T-cell (primary cell): ENCODE measurements around the gene MSANTD1. TPM values are rescaled to one million over a fixed set of nuclear protein-coding genes. Genes with fewer than 3 reads are reported as not detected.

ENCODE experiments used
- ATAC-seq, 4 experiments: fragments of 200-7000 bp in 3 of 4; fragments of 150-1000 bp in 1 of 4; cut with Tn5 transposase; replicated peaks in 1 of 4; 1 replicate in 3 of 4; 2 replicates in 1 of 4; pipeline ENCODE4 v1.10.0; 2021; ENCODE audit warnings: moderate library complexity in 3 of 4, mild to moderate bottlenecking in 2 of 4, moderate number of reproducible peaks in 1 of 4
- CTCF ChIA-PET, 2 donors: fragments of 300-600 bp; sonication (Branson Sonifier 250); formaldehyde crosslinking; loops; one replicate each; lab custom pipeline; 2022; ENCODE audit warnings: antibody characterized with exemption in 2 of 2; lab: Charles Lee
- POLR2A ChIA-PET, 2 donors: fragments of 300-600 bp; sonication (Branson Sonifier 250); formaldehyde crosslinking; loops; one replicate each; lab custom pipeline; 2022; ENCODE audit warnings: antibody characterized with exemption in 2 of 2; lab: Charles Lee
- DNase-seq, 35 experiments: peaks; one replicate each; pipeline versions ENCODE4 v3.0.0 to v3.0.0-alpha.2; 2013 to 2023
- H3K27ac ChIP-seq: one replicate; pipeline ENCODE4 v1.5.1; 2013; ENCODE audit warnings: low read length
- H3K27me3 ChIP-seq, 2 experiments: replicated peaks in 1 of 2; 1 replicate in 1 of 2; 2 replicates in 1 of 2; pipeline versions ENCODE4 v1.6.1 to v1.7.0; 2013; ENCODE audit warnings: low read length in 1 of 2, mixed read lengths in 1 of 2; ENCODE audit not compliant: control insufficient read depth in 2 of 2, insufficient read depth in 2 of 2; ENCODE audit errors: extremely low read depth in 1 of 2
- H3K36me3 ChIP-seq, 2 donors: 1 replicate in 1 of 2; 2 replicates in 1 of 2; pipeline versions ENCODE4 v1.6.1 to v1.7.0; 2013; ENCODE audit warnings: low read length in 1 of 2; ENCODE audit not compliant: control insufficient read depth in 2 of 2, insufficient read depth in 1 of 2; ENCODE audit errors: extremely low read depth in 1 of 2
- H3K4me1 ChIP-seq, 2 experiments: 1 replicate in 1 of 2; 2 replicates in 1 of 2; pipeline versions ENCODE4 v1.6.1 to v1.7.0; 2013; ENCODE audit warnings: low read length in 2 of 2, mixed read lengths in 1 of 2; ENCODE audit not compliant: insufficient read depth in 2 of 2, control insufficient read depth in 1 of 2; ENCODE audit errors: extremely low read depth in 1 of 2
- H3K4me3 ChIP-seq, 2 donors: 1 replicate in 1 of 2; 2 replicates in 1 of 2; pipeline versions ENCODE4 v1.5.1 to v1.7.0; 2013; ENCODE audit warnings: mild to moderate bottlenecking in 2 of 2, low read length in 1 of 2, moderate library complexity in 1 of 2; ENCODE audit not compliant: control insufficient read depth in 1 of 2; ENCODE audit errors: extremely low read depth in 1 of 2
- H3K9me3 ChIP-seq: 2 replicates; pipeline ENCODE4 v1.7.0; 2013
- H3K27ac Mint-ChIP-seq, 2 donors: one replicate each; pipeline ENCODE4 v1.8.0; 2020 to 2021; ENCODE audit warnings: mild to moderate bottlenecking in 2 of 2, mixed read lengths in 2 of 2
- H3K27me3 Mint-ChIP-seq, 2 donors: one replicate each; pipeline ENCODE4 v1.8.0; 2021 to 2022; ENCODE audit warnings: mixed read lengths in 2 of 2
- H3K36me3 Mint-ChIP-seq: one replicate; pipeline ENCODE4 v1.8.0; 2021; ENCODE audit warnings: mixed read lengths
- H3K4me1 Mint-ChIP-seq, 3 donors: one replicate each; pipeline ENCODE4 v1.8.0; 2020 to 2022; ENCODE audit warnings: mixed read lengths in 3 of 3, mild to moderate bottlenecking in 1 of 3
- H3K4me3 Mint-ChIP-seq, 3 donors: one replicate each; pipeline ENCODE4 v1.8.0; 2020 to 2022; ENCODE audit warnings: mild to moderate bottlenecking in 3 of 3, mixed read lengths in 3 of 3, moderate library complexity in 3 of 3
- H3K9me3 Mint-ChIP-seq, 3 donors: one replicate each; pipeline ENCODE4 v1.8.0; 2020 to 2022; ENCODE audit warnings: mixed read lengths in 3 of 3
- WGBS: methylation state at CpG from one replicate; pipeline ENCODE4 v1.1.5; 2013; ENCODE audit warnings: missing lambda C conversion rate; ENCODE audit not compliant: insufficient coverage; 5-methylcytosine and 5-hydroxymethylcytosine counted together
- total RNA-seq, 35 experiments: library from RNA in 6 of 35; stranded (reverse) in 6 of 35; fragments of 120-200 nt in 1 of 35; gene quantifications; one replicate each; pipeline versions ENCODE4 v1.2.1 to v1.2.4 and lab custom pipeline; 2013 to 2026

MSANTD1 gene
- total RNA-seq, 5 donors from 2014 or later (not counting 1 experiment from before 2014, with no cell fraction given) = 0.60 to 2.5 (median 1.6) TPM

GRCh38 chr4:3267576-3268394 is 18.8 kb downstream of the MSANTD1 start:
- DNase-seq = peak in 2 of 35 experiments; percentile 4 to 20

GRCh38 chr4:3268395-3269104 is 19.6 kb downstream of the MSANTD1 start:
- Histone ChIP-seq H3K27me3 (peaks cover 0 to 9% of the 10 kb centered on the region in 2 experiments), H3K27ac (no peak overlapping the region), H3K36me3 (no peaks in the 10 kb centered on the region), H3K4me3 (no peak overlapping the region), H3K4me1 (no peaks in the 10 kb centered on the region), H3K9me3 (no peaks in the 10 kb centered on the region)
- Mint-ChIP-seq H3K9me3 (peaks cover 0 to 6% (median 3%) of the 10 kb centered on the region in 3 donors), H3K27me3 (no peaks in the 10 kb centered on the region), H3K4me3 (no peak overlapping the region), H3K27ac (no peak overlapping the region), H3K4me1 (no peaks in the 10 kb centered on the region), H3K36me3 (peaks cover 3% of the 10 kb centered on the region)
- no peak for ATAC-seq
- POLR2A ChIA-PET = no interaction called here
- peak in 1 of 35 experiments; percentile 5 for DNase-seq
- CTCF ChIA-PET = no interaction called here
- 85% methylated on average over 13 of the region's 17 CpGs for WGBS

More at GRCh38 chr4:3267576-3268394, 18.8 kb downstream of the MSANTD1 start:
- H3K4me3 Mint-ChIP-seq = no peak overlapping the region
- no peaks in the 10 kb centered on the region for H3K9me3 ChIP-seq
- POLR2A ChIA-PET = no interaction called here
- CTCF ChIA-PET = no interaction called here
- 64% methylated on average over 12 of the region's 18 CpGs for WGBS
- no peaks in the 10 kb centered on the region for H3K27me3 Mint-ChIP-seq
- H3K27ac Mint-ChIP-seq = no peak overlapping the region
- no peaks in the 10 kb centered on the region for H3K4me1 Mint-ChIP-seq
- no peaks in the 10 kb centered on the region for H3K4me1 ChIP-seq
- H3K27me3 ChIP-seq = peaks cover 0 to 14% of the 10 kb centered on the region in 2 experiments
- H3K9me3 Mint-ChIP-seq = peaks cover 0 to 4% (median 0%) of the 10 kb centered on the region in 3 donors
- no peak for ATAC-seq
- H3K36me3 ChIP-seq = no peaks in the 10 kb centered on the region
- H3K36me3 Mint-ChIP-seq = no peaks in the 10 kb centered on the region
- no peak overlapping the region for H3K4me3 ChIP-seq
- no peak overlapping the region for H3K27ac ChIP-seq

- peak in 1 of 35 experiments; percentile 8 for DNase-seq
- WGBS = 91% methylated on average over 15 of the region's 25 CpGs
Observed at GRCh38 chr4:3269105-3269927, 20.4 kb downstream of the MSANTD1 start.

GRCh38 chr4:3269991-3270611 is 21.1 kb downstream of the MSANTD1 start:
- Histone ChIP-seq H3K9me3 (no peaks in the 10 kb centered on the region), H3K27me3 (peaks cover 0 to 9% of the 10 kb centered on the region in 2 experiments), H3K4me3 (no peak overlapping the region), H3K4me1 (no peaks in the 10 kb centered on the region), H3K36me3 (no peaks in the 10 kb centered on the region), H3K27ac (no peak overlapping the region)
- Mint-ChIP-seq H3K27me3 (no peaks in the 10 kb centered on the region), H3K36me3 (peaks cover 3% of the 10 kb centered on the region), H3K27ac (no peak overlapping the region), H3K4me3 (no peak overlapping the region), H3K4me1 (no peaks in the 10 kb centered on the region), H3K9me3 (peaks cover 0 to 7% (median 4%) of the 10 kb centered on the region in 3 donors)
- WGBS = 92% methylated on average over 13 of the region's 17 CpGs
- ATAC-seq = no peak
- ChIA-PET CTCF (no interaction called here), POLR2A (no interaction called here)
- peak in 1 of 35 experiments; percentile 18 for DNase-seq

More at GRCh38 chr4:3269105-3269927, 20.4 kb downstream of the MSANTD1 start:
- no peak overlapping the region for H3K4me3 Mint-ChIP-seq
- peaks cover 0 to 7% (median 4%) of the 10 kb centered on the region in 3 donors for H3K9me3 Mint-ChIP-seq
- Histone ChIP-seq H3K27ac (no peak overlapping the region), H3K4me1 (no peaks in the 10 kb centered on the region), H3K9me3 (no peaks in the 10 kb centered on the region), H3K36me3 (no peaks in the 10 kb centered on the region), H3K4me3 (no peak overlapping the region), H3K27me3 (peaks cover 0 to 9% of the 10 kb centered on the region in 2 experiments)
- no peak for ATAC-seq
- ChIA-PET POLR2A (no interaction called here), CTCF (no interaction called here)
- H3K4me1 Mint-ChIP-seq = no peaks in the 10 kb centered on the region
- no peak overlapping the region for H3K27ac Mint-ChIP-seq
- H3K27me3 Mint-ChIP-seq = no peaks in the 10 kb centered on the region
- peaks cover 3% of the 10 kb centered on the region for H3K36me3 Mint-ChIP-seq

- WGBS = 85% methylated on average over 6 of the region's 14 CpGs
- CTCF ChIA-PET = interaction anchor here in 1 of 2 donors (0.7 kb wide), 1 partner anchor 94 kb away, joined by 3 read pairs; no protein-coding TSS in a partner anchor
- DNase-seq (no peak), ATAC-seq (no peak)
- Mint-ChIP-seq H3K36me3 (peaks cover 7% of the 10 kb centered on the region), H3K4me3 (no peak overlapping the region), H3K27me3 (no peaks in the 10 kb centered on the region), H3K27ac (no peak overlapping the region), H3K9me3 (peaks cover 0 to 7% (median 4%) of the 10 kb centered on the region in 3 donors), H3K4me1 (no peaks in the 10 kb centered on the region)
- no peak overlapping the region for H3K4me3 ChIP-seq
- no peak overlapping the region for H3K27ac ChIP-seq
- POLR2A ChIA-PET = no interaction called here
- H3K9me3 ChIP-seq = no peaks in the 10 kb centered on the region
- H3K27me3 ChIP-seq = peaks cover 0 to 5% of the 10 kb centered on the region in 2 experiments
- no peaks in the 10 kb centered on the region for H3K4me1 ChIP-seq
- H3K36me3 ChIP-seq = no peaks in the 10 kb centered on the region
Observed at GRCh38 chr4:3271131-3271530, 22.2 kb downstream of the MSANTD1 start.
